ENCODE data around the gene GAPDHS.

DNA sequence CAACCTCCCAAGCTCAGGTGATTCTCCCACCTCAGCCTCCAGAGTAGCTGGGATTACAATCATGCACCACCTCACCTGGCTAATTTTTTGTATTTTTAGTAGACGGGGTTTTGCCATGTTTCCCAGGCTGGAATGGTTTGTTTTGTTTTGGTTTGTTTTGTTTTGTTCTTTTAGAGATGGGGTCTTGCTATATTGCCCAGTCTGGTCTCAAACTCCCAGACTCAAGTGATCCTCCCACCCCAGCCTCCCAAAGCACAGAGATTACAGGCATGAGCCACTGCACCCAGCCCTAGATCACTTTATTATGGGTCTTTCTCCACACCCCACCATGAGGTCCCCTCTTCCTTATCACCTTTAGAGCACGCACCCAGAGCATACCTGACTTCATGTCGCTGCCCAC is 35.0 kb upstream of the GAPDHS start:
- no peak for TF ChIP-seq CTCF (IDR thresholded peaks at IDR 0.05; ENCODE audit: insufficient read depth, low read depth, low read length)
- no peak for TF ChIP-seq EZH2 (IDR thresholded peaks at IDR 0.05; ENCODE audit: insufficient read depth, low read length)

All from astrocyte (in vitro differentiated cells and primary cell).